GM12865 (cell line): ENCODE measurements around the gene SETD1A.
A peak's percentile ranks its signal among the peaks of the same experiment; 100 is the strongest.

Experiments
- DNase-seq: peaks from one replicate; pipeline ENCODE4 v3.0.0; 2010; ENCODE audit warnings: low read depth
- H3K4me3 ChIP-seq: 2 replicates; pipeline ENCODE4 v1.5.1; 2011; ENCODE audit warnings: mild to moderate bottlenecking, low read depth, low read length, control low read depth
- TF ChIP-seq, protein P1 (sequence below): IDR thresholded peaks from 2 replicates; pipeline ENCODE4 v1.5.1; 2011; ENCODE audit warnings: low read length, control low read depth, low read depth, inconsistent platforms; ENCODE audit not compliant: insufficient read depth; ENCODE audit errors: missing control alignments

The SETD1A gene

DNA sequence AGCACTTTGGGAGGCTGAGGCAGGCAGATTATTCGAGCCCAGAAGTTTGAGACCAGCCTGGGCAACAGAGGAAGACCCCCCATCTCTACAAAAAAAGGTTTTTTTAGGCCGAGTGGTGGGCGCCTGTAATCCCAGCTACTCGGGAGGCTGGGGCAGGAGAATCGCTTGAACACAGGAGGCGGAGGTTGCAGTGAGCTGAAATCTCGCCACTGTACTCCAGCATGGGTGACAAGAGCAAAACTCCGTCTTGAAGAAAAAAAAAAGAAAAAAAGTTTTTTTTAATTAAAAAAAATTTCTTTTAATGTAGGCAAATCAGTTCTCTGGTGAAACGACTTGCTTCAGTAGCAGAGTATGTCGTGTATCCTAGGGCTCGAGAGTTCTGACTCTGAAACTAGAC lies 38.4 kb downstream of the SETD1A start:
- no peak for DNase-seq
- TF ChIP-seq, protein P1, sequence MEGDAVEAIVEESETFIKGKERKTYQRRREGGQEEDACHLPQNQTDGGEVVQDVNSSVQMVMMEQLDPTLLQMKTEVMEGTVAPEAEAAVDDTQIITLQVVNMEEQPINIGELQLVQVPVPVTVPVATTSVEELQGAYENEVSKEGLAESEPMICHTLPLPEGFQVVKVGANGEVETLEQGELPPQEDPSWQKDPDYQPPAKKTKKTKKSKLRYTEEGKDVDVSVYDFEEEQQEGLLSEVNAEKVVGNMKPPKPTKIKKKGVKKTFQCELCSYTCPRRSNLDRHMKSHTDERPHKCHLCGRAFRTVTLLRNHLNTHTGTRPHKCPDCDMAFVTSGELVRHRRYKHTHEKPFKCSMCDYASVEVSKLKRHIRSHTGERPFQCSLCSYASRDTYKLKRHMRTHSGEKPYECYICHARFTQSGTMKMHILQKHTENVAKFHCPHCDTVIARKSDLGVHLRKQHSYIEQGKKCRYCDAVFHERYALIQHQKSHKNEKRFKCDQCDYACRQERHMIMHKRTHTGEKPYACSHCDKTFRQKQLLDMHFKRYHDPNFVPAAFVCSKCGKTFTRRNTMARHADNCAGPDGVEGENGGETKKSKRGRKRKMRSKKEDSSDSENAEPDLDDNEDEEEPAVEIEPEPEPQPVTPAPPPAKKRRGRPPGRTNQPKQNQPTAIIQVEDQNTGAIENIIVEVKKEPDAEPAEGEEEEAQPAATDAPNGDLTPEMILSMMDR, result no peak
- H3K4me3 ChIP-seq, result peak overlapping the region; percentile 88

DNA sequence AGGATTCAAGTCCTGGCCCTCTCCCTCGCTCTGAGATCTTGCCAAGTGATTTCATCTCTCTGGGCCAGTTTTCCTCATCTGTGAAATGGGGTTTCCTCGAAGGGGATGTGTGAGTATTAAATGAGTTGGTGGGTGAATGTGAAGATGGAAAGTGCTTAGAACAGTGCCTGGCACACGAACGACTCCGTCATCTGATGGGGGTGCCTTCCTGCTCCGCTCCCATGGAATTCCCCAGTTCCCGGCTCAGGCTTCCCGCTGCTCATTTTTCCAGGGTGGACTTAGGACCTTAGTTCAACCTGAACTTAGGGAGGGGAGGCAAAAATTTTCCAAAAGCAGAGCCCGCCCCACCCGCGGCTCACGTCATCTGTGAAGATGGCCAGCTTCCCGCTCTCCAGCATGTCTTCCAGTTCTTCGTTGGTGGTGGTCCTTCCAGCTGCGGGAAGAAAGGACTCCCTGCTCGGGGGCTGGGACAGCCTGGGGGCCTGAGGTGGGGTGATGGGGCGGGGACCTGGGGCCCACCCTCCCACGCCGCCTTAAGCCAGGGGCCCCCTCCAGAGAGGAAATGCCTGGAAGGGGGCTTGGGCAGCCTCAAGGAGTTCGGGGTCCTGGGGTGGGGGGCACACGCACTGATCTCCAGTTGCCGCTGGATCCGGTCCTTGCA lies 38.9 kb downstream of the SETD1A start:
- TF ChIP-seq, protein P1, result no peak
- H3K4me3 ChIP-seq, result peak overlapping the region; percentile 88
- DNase-seq, result peak; percentile 49

DNA sequence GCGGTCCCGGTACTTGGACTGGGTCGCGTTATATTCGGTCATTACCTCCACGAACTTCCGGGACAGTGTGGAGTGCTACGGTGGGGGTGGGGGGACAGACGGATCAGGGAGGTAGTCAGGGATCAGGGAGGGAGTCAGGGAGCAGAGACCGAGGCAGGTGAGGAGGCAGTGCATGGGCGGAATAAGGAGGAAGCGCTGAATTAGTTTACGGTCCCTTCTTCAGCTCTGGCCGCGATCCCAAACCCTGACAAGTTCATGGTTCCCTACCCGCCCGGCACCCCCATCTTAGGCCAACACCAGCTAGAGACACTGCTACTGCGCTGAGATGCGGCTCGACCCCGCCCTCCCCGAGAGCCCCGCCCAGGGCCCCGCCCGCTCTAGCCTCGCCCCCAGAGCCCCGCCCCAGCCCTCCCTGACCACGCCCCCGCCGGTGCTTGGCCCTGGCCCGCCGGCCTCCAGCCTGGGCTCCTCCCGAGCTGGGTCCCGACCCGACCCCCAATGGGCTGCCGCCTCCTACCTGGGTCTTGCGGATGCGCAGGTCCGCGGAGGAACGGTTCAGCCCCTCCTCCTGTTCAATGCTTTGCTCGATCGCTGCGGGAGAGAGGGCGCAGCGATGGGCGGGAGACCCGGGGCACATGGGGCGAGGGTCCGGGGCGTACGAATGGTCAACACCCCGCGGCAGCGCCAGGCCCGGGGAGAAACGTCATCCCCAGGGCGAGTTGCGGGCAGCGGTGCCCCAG lies 39.6 kb downstream of the SETD1A start:
- peak overlapping the region; percentile 88 for H3K4me3 ChIP-seq
- TF ChIP-seq, protein P1, result no peak
- DNase-seq, result peak; percentile 93

DNA sequence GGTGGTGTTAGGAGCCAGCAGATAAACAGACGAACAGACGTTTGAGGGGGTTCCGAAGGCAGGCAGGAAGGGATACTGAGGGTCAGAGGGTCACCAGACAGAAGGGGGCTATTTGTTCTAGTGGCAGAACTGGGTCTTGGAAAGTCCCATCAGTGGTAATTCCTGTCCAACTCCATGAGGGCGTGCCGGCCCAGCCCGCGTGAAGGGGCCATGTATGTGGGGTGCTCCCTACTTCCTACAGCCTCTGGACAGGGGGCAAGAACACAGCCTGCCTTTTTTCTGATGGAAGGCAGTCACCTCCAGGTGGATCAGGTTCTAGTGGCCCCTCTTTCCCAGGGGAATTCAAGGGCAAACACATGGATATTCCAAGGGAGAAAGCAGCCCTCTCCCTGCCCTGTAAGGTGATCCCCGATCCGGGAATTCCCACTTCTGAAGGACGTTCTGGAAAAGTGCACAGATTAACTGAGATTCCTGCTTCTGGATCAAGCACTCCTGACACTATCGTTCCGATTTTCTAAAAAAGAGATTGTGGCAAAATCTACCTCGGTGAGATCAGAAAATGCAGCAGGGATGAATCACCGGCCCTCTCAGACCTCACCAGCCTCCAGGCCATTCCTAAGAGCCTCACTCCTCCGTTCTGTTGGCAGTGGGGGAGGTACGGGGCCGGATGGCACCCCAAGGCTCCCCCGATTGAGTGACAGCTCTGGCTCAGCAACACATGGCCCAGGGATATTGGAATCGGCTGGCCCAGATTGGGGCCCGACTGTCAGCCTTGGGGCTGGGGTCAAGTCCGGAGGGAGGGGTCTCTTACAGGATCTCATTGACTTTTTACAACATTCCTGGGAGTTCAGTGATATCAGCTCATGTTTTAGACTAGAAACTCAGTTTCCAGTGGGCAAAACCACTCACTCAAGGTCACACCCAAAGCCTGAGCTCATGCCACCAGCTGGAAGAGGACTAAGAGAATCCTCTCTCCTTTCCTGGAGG lies 40.5 kb downstream of the SETD1A start:
- peak overlapping the region; percentile 44 for H3K4me3 ChIP-seq
- DNase-seq, result no peak
- TF ChIP-seq, protein P1, result no peak

DNA sequence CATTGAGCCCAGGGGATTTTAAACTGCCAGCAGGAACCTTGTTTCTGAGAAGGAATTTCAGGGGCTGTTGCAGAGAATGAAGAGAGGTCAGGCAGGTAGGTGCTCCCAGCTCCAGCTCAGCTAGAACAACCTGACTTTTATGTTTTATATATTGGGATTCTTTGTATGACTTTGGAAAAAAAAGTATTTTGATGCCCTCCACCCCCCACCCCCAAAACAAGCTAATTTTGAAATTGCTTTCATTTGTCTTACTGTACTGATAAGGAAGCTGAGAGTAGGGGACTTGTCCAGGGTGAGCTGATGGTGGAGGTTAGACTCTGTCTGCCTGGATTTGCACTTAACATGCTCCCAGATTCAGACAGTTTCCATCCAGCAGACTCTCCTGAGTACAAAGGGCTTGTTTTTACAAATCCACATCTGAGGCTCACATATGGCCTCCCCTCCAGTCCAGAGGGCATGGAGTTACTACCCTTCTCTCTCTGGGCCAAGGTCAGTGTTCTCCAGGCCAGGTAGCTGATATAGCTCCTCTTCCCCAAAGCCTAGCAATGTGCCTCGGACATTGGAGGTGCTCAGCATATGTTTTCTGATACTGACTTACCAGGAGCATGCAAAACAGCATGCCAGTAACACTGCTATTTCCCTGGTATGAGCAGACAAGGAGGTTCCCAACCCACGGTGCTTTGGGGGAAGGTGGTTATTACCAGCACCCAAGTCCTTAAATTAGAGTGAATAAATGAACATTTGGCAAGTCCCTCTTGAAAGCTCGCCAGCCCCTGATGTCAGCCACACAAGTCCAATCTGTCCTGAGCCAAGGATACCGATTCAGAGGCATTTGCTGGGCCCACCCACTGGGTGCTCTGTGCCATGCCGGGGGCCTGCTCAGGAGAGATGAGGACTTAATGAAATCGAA lies 41.6 kb downstream of the SETD1A start:
- DNase-seq, result no peak
- TF ChIP-seq, protein P1, result no peak

More for the DNA sequence above, 41.6 kb downstream of the SETD1A start:
- no peak overlapping the region for H3K4me3 ChIP-seq
